PFSK-1 (cell line): ENCODE measurements around the gene TGM4.

Experiments
- POLR2AphosphoS5 ChIP-seq: IDR thresholded peaks from 2 replicates; pipeline ENCODE4 v1.6.1; 2012; ENCODE audit warnings: low read depth, mild to moderate bottlenecking, control low read depth, low read length, moderate library complexity
- SIN3A ChIP-seq: IDR thresholded peaks from 2 replicates; pipeline ENCODE4 v1.6.1; 2012; ENCODE audit warnings: mild to moderate bottlenecking, low read length, moderate library complexity, borderline replicate concordance; ENCODE audit not compliant: insufficient read depth
- TAF1 ChIP-seq: IDR thresholded peaks from 2 replicates; pipeline ENCODE4 v1.6.1; 2012; ENCODE audit warnings: low read length, control low read depth, borderline replicate concordance; ENCODE audit not compliant: insufficient read depth
- TF ChIP-seq, protein P1 (sequence below), 2 experiments: IDR thresholded peaks; 2 replicates each; pipeline versions ENCODE4 v1.6.1 to v1.8.0; 2011 to 2012; ENCODE audit warnings: low read depth in 2 of 2, low read length in 2 of 2, control low read depth in 1 of 2, inconsistent platforms in 1 of 2, mild to moderate bottlenecking in 1 of 2, moderate library complexity in 1 of 2; ENCODE audit not compliant: insufficient read depth in 1 of 2

GRCh38 chr3:44918087-44918486 lies 43.7 kb downstream of the TGM4 start:
- TF ChIP-seq SIN3A: no peak
- TF ChIP-seq POLR2AphosphoS5: no peak
- no peak for TF ChIP-seq TAF1
- TF ChIP-seq, protein P1, sequence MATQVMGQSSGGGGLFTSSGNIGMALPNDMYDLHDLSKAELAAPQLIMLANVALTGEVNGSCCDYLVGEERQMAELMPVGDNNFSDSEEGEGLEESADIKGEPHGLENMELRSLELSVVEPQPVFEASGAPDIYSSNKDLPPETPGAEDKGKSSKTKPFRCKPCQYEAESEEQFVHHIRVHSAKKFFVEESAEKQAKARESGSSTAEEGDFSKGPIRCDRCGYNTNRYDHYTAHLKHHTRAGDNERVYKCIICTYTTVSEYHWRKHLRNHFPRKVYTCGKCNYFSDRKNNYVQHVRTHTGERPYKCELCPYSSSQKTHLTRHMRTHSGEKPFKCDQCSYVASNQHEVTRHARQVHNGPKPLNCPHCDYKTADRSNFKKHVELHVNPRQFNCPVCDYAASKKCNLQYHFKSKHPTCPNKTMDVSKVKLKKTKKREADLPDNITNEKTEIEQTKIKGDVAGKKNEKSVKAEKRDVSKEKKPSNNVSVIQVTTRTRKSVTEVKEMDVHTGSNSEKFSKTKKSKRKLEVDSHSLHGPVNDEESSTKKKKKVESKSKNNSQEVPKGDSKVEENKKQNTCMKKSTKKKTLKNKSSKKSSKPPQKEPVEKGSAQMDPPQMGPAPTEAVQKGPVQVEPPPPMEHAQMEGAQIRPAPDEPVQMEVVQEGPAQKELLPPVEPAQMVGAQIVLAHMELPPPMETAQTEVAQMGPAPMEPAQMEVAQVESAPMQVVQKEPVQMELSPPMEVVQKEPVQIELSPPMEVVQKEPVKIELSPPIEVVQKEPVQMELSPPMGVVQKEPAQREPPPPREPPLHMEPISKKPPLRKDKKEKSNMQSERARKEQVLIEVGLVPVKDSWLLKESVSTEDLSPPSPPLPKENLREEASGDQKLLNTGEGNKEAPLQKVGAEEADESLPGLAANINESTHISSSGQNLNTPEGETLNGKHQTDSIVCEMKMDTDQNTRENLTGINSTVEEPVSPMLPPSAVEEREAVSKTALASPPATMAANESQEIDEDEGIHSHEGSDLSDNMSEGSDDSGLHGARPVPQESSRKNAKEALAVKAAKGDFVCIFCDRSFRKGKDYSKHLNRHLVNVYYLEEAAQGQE (IDR thresholded peaks at IDR 0.05; ENCODE audit: insufficient read depth in 1 of 2, low read depth in 2 of 2, low read length in 2 of 2): no peak
